Activated T-cell treated with anti-CD3 and anti-CD28 coated beads, Interleukin-2, amount 50 U/mL, for 4 hours (primary cell): ENCODE measurements around the gene DDHD1. TPM values are rescaled to one million over a fixed set of nuclear protein-coding genes. Genes with fewer than 3 reads are reported as not detected.

Experiments used
- ATAC-seq, 2 donors: fragments of 200-7000 bp; cut with Tn5 transposase; one replicate each; pipeline ENCODE4 v1.10.0; 2021
- DNase-seq: peaks from one replicate; pipeline ENCODE4 v3.0.0-alpha.2; 2020
- H3K27me3 Mint-ChIP-seq: one replicate; pipeline ENCODE4 v1.8.0; 2021; ENCODE audit warnings: low read depth, mixed read lengths
- H3K36me3 Mint-ChIP-seq: one replicate; pipeline ENCODE4 v1.8.0; 2022; ENCODE audit warnings: mixed read lengths; ENCODE audit not compliant: insufficient read depth
- H3K4me1 Mint-ChIP-seq: one replicate; pipeline ENCODE4 v1.8.0; 2021; ENCODE audit warnings: low read depth, mixed read lengths
- H3K4me3 Mint-ChIP-seq: one replicate; pipeline ENCODE4 v1.8.0; 2021; ENCODE audit warnings: mild to moderate bottlenecking, moderate library complexity, mixed read lengths
- H3K9me3 Mint-ChIP-seq: one replicate; pipeline ENCODE4 v1.8.0; 2021; ENCODE audit warnings: mixed read lengths
- total RNA-seq, 3 donors: library from RNA; stranded (reverse); gene quantifications; one replicate each; pipeline ENCODE4 v1.2.1, GENCODE V29; 2021

DDHD1 gene
- total RNA-seq, 3 donors from 2014 or later: 35.7 to 36.8 (median 36.5) TPM

DNA sequence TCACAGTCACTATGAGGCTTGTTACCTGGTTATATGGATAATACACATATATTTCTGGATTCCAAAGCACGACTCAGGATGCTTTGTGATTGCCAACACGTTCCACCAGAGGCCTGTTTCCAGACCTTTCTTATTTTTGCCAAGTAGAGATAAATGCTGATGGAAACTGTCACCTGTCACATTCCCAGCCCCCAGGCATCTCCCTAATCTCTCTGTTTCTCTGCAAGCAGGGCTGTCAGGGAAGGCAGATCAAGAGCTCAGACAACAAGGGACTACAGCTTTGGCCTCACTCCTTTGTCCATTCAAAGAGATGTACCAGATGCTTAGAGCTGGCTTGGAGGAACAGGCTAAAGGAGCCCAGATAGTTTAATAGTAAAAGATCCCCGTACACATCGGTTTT lies 21.8 kb upstream of the DDHD1 start:
- Mint-ChIP-seq H3K9me3 (no peaks in the 10 kb centered on the region), H3K36me3 (no peaks in the 10 kb centered on the region), H3K4me3 (no peak overlapping the region), H3K27me3 (no peaks in the 10 kb centered on the region), H3K4me1 (peaks cover 1% of the 10 kb centered on the region)
- ATAC-seq: no peak
- no peak for DNase-seq

DNA sequence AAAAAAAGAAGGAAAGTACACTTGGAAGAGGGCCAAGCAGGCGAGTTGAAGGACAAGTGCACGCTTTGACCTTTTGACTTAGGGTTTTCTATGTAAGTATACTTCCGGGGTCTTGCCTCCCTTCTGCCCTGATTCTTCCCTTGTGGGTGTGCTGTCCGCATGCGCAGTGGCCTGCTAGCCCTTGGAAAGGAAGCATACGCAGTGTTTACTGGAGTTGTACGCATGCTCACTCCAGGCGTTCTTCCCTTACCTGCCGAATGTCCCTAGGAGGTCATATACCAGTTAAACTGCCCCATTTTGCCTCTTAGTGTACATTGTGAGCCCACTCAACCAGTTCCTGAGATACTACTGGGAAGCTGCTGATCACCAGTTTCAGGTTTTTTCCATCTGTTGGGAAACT lies 15.7 kb upstream of the DDHD1 start:
- H3K27me3 Mint-ChIP-seq: no peaks in the 10 kb centered on the region
- DNase-seq: no peak
- no peaks in the 10 kb centered on the region for H3K4me1 Mint-ChIP-seq
- H3K36me3 Mint-ChIP-seq: peaks cover 4% of the 10 kb centered on the region
- ATAC-seq: no peak
- no peak overlapping the region for H3K4me3 Mint-ChIP-seq
- no peaks in the 10 kb centered on the region for H3K9me3 Mint-ChIP-seq

DNA sequence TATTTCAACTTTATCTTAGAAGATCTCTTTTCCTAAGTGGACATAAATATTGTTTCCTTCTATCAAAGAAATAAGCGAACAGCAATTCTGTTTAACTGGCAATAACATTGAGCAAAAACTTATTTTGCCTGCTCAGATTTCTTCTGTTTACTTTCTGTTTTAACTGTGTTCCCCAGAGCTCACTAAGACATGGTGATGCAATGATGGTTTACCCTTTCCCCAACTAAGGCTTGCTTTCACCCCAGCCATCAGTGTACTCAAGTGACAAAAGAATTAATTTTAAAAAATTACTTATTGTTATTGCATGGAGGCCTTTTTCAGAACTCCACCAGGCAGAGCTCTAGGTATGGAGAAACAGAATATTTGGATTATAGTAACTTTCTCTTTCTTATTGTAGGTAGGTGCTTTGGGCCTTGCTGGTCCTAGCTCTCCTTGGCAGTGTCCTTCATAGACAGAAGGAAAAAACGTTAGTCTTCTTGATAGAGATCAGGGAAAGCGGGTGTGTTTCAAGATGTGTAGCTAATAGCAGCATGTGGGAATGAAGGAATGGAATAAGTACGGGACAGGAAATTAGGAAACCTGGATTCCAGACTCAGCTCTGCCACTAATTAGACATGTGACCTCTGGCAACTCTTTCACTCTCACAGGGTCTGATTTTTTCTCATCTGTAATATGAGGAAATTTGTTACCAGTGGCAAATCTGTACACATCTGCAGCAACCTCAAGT lies 14.6 kb upstream of the DDHD1 start:
- no peak overlapping the region for H3K4me3 Mint-ChIP-seq
- peaks cover 3% of the 10 kb centered on the region for H3K9me3 Mint-ChIP-seq
- peaks cover 4% of the 10 kb centered on the region for H3K36me3 Mint-ChIP-seq
- no peaks in the 10 kb centered on the region for H3K4me1 Mint-ChIP-seq
- no peaks in the 10 kb centered on the region for H3K27me3 Mint-ChIP-seq
- ATAC-seq (no peak), DNase-seq (no peak)

DNA sequence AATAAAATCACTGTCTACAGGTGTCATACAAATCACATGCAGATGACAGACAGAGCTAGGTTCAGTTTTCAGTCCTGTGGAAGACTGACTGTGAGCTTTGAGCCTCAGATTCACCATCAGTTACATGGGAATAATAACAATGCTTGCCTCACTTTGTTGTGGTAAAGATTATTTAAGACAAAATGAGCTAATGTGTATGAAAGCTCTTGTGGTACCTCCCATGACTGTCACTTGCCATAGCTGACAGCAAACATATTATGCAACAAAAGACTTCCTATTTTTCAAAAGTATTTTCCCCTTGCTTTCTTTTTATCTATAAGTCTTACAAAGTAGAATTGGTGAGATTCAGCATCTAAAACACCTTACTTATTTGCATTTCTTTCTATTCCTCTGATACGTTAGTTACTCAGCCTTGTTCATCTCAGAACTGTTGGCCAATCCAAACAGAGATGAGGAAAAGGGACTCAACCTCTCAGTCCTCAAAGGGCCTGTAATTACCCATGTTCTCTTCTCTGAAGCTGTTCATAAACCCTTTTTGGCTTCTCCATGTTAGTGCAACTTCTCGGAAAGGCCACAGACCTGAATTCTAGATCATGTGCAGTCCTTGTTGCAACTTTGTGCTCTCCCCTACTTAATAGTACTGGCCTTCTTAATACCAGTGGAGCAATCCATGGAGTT lies 8.8 kb upstream of the DDHD1 start:
- H3K4me3 Mint-ChIP-seq: no peak overlapping the region
- H3K9me3 Mint-ChIP-seq: peaks cover 3% of the 10 kb centered on the region
- H3K27me3 Mint-ChIP-seq: no peaks in the 10 kb centered on the region
- H3K36me3 Mint-ChIP-seq: peaks cover 2% of the 10 kb centered on the region
- DNase-seq (no peak), ATAC-seq (peak; percentile 23 to 67)
- peaks cover 5% of the 10 kb centered on the region for H3K4me1 Mint-ChIP-seq

DNA sequence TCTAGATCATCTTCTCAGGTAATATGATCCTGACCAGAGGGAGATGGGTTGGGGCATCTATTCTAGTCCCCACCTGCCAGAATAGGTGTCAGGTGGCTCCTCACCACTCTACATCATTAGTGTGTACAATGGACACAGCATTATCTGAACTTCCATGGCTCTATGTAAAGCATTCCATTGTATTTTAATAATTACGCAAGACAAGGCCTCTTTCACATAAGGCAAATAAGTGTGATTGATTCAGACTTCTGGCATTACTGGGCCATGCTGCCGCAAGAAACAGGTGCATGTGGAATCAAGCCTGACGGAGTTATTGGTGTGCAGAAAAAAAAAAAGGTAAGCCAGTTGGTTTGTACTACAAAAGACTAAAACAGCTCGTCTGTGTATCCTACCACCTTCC lies 3.1 kb upstream of the DDHD1 start:
- Mint-ChIP-seq H3K4me1 (peaks cover 14% of the 10 kb centered on the region), H3K36me3 (peaks cover 2% of the 10 kb centered on the region), H3K4me3 (no peak overlapping the region), H3K27me3 (no peaks in the 10 kb centered on the region), H3K9me3 (no peaks in the 10 kb centered on the region)
- DNase-seq (no peak), ATAC-seq (no peak)

DNA sequence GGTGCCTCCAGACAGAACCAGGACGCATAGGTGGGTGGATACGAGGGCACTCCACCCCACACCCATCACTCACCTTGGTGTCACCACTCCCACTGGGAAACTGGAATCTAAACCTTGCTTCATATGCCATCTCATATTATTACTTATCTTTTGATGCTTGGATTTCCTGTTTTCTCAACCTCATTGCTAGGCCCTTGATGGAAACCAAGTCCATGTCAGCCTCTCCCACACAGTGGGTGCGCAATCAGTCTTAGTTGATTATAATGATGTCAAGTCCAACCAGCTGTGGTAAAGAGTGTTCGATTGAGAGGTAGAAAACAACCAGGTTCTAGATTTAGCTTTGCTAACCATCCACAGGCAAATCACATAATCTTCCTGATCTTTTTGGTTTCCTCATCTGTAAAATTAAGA lies 584 bp upstream of the DDHD1 start:
- Mint-ChIP-seq H3K27me3 (no peaks in the 10 kb centered on the region), H3K4me1 (peaks cover 38% of the 10 kb centered on the region), H3K9me3 (no peaks in the 10 kb centered on the region), H3K4me3 (peak overlapping the region; percentile 89), H3K36me3 (peaks cover 11% of the 10 kb centered on the region)
- DNase-seq (no peak), ATAC-seq (peak; percentile 4 to 16)

DNA sequence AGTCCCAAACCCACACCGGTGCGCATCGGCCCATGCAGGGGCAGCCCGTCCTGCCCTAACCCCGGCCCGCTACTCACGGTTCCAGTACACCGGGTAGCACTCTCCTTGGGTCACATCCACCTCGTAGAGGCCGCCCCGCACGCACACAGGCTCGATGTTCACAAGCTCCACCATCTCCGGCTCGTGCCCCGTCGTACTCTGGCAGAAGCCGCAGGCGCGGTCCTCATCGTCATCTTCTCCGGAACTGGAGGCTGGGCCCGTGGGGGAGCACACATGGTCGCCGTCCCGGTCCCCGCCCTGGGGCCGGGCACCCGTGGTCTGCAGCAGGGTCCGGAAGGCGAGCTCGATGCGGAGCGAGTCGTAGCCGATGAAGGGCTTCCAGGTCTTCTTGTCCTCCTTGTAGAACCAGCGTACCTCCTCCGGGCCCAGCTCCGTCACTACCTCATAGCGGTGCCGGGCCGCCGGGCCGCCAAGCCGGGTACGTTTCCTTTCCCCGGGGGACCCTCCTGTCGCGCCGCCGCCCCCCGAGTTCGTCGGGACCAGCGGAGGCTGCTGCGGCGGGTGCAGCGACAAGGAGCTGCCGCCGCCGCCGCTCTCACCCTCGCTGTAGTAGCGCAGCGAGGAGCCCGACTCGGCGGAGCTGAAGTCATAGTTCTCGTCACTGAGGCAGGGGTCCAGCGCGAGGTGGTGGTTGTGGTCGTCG lies 788 bp downstream of the DDHD1 start:
- H3K4me3 Mint-ChIP-seq: peak overlapping the region; percentile 100

DNA sequence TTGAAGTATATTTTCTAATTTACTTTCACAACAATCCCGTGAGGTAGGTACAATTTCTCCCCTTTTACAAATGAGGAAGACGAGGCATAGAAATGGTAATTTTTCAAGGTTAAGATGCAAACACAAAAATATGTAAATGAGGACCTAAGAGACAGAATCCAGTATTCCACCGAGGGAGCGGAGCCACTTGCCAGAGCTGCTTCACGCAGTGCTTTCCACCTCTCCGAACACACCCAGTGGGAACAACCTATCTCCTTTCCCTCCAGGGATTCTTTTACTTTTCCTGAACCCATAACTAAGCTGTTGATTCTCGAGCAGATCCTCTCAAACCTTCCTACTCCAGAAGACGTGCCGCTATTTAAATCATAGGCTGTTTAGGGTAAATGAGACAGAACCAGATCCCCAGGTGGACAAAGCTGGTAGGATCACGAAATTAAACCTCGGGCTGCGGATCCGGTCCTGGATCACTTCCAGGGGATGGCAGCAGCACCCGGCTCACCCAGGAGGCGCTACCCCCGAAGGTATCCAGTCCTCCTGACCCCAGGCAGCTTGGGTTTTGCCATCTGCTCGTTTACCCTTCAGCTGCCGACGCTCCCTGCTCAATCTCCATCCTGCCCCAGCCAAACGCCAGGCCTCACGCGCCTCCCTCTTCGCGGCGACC lies 1.5 kb downstream of the DDHD1 start:
- peaks cover 58% of the 10 kb centered on the region for H3K4me1 Mint-ChIP-seq
- peaks cover 13% of the 10 kb centered on the region for H3K36me3 Mint-ChIP-seq
- ATAC-seq (peak; percentile 4 to 9), DNase-seq (no peak)
- no peaks in the 10 kb centered on the region for H3K27me3 Mint-ChIP-seq
- H3K9me3 Mint-ChIP-seq: no peaks in the 10 kb centered on the region
- H3K4me3 Mint-ChIP-seq: peak overlapping the region; percentile 100

More for the DNA sequence above, 788 bp downstream of the DDHD1 start:
- ATAC-seq (peak; percentile 51 to 52), DNase-seq (peak; percentile 62)
- no peaks in the 10 kb centered on the region for H3K27me3 Mint-ChIP-seq
- no peaks in the 10 kb centered on the region for H3K9me3 Mint-ChIP-seq
- peaks cover 51% of the 10 kb centered on the region for H3K4me1 Mint-ChIP-seq
- H3K36me3 Mint-ChIP-seq: peaks cover 12% of the 10 kb centered on the region

DNA sequence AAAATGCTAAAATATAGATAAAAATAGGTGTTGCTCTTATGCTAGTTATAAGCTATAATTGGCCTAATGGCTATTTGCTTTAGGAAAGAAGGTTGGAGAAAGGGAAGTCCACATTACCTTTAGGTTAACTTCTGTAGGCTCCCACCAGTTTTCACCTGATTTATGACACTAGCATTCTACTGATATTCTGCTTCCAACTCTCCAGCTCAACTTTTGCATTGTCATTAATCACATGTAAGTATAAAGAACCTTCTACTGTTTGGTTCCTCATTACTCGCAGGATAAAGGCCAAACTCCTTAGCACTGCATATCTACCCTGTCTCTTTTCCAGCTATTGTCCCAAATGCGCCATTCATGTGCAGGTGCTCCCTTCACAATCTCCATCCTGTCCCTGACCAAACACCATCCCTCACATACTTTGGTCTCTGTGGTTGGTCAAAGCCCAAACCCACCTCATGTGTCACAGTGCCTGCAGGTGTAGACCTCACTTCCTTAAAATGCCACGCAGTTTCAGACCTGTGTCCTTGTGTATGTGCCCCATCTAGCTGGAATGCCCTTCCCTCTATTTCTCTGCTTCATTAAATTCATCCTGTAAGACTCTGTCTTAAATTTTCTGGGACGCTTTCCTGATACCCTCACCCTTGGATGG lies 3.3 kb downstream of the DDHD1 start:
- DNase-seq (no peak), ATAC-seq (no peak)
- Mint-ChIP-seq H3K4me1 (peaks cover 63% of the 10 kb centered on the region), H3K9me3 (no peaks in the 10 kb centered on the region), H3K36me3 (peaks cover 16% of the 10 kb centered on the region), H3K4me3 (peak overlapping the region; percentile 100), H3K27me3 (no peaks in the 10 kb centered on the region)

DNA sequence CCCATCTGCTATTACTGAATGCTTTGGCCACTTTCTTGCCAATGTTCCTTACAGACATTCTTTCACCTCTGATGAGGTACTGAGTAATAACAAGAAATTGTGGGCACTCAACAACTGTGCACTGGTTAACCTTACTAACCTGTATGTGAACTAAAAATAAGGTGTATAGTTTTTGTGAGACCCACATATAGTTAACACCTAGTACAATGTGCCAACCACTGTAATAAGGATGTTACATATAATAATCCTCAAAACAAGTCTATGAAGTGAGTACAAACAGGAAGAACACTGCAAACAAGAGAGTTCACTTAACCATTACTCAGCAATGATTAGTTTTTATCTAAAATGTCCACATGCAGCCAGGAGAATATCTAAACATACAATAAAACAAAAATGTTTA lies 4.5 kb downstream of the DDHD1 start:
- Mint-ChIP-seq H3K4me1 (peaks cover 65% of the 10 kb centered on the region), H3K36me3 (peaks cover 19% of the 10 kb centered on the region), H3K4me3 (peak overlapping the region; percentile 100), H3K9me3 (peaks cover 3% of the 10 kb centered on the region), H3K27me3 (no peaks in the 10 kb centered on the region)
- DNase-seq (no peak), ATAC-seq (no peak)

DNA sequence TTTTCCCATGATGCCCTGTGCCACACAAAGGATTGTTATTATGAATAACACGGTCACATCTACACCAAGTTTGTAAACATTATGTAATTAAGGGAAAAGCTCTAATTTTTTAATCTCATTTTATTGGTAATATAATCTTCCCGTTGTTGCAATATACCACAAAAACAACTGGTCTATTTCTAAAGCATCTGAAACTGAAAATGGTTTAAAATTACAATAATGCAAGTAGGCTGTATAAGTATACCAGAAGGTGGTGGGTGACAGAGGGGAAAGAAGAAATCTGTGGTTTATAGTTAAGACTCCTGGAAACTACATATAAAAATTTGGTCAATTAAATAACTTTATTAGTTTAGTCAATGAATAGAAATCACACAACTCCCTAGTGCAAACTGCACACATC lies 5.2 kb downstream of the DDHD1 start:
- no peaks in the 10 kb centered on the region for H3K27me3 Mint-ChIP-seq
- no peak for ATAC-seq
- peaks cover 61% of the 10 kb centered on the region for H3K4me1 Mint-ChIP-seq
- no peak for DNase-seq
- H3K9me3 Mint-ChIP-seq: peaks cover 10% of the 10 kb centered on the region
- peaks cover 24% of the 10 kb centered on the region for H3K36me3 Mint-ChIP-seq
- peak overlapping the region; percentile 100 for H3K4me3 Mint-ChIP-seq

DNA sequence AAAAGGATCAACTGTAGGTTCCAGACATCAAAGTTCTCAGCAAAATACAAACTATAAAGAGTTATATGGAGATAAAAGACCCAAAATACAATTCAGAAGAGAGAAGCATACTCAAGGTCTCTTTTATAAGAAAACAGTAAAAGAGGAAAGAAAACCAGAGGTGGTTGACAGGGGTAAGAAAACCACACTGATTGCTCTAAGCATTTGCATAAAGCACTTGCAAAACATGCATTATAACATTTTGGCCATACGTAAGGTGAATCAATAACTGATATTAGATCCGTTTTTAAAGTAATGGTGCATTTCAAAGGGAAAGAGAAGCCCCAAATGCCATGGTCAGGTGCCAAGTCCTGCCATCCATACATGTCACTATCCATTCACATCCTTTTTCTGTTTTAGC lies 5.9 kb downstream of the DDHD1 start:
- no peak for ATAC-seq
- H3K9me3 Mint-ChIP-seq: peaks cover 15% of the 10 kb centered on the region
- DNase-seq: no peak
- peaks cover 64% of the 10 kb centered on the region for H3K4me1 Mint-ChIP-seq
- peaks cover 29% of the 10 kb centered on the region for H3K36me3 Mint-ChIP-seq
- no peaks in the 10 kb centered on the region for H3K27me3 Mint-ChIP-seq
- peak overlapping the region; percentile 61 for H3K4me3 Mint-ChIP-seq

DNA sequence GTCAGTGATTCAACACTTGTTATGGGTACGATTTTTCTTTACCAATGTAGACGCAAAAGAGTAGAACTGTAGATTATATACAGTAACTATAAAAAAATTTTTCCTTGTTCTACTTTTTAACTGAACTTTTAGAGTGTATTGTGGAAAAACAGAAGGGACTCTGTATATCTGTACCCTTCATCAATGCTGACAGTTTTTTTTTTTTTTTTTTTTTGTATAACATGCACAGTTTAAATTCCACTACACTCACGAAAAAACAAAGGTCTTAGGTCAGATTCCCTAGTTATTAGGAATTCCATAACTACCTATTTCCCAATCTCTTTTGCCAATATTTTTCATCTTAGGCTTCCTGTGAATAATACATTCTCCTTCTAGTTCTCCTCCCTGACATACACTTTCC lies 6.4 kb downstream of the DDHD1 start:
- peaks cover 66% of the 10 kb centered on the region for H3K4me1 Mint-ChIP-seq
- peaks cover 20% of the 10 kb centered on the region for H3K9me3 Mint-ChIP-seq
- ATAC-seq: no peak
- peak overlapping the region; percentile 61 for H3K4me3 Mint-ChIP-seq
- no peak for DNase-seq
- H3K36me3 Mint-ChIP-seq: peaks cover 33% of the 10 kb centered on the region
- no peaks in the 10 kb centered on the region for H3K27me3 Mint-ChIP-seq

DNA sequence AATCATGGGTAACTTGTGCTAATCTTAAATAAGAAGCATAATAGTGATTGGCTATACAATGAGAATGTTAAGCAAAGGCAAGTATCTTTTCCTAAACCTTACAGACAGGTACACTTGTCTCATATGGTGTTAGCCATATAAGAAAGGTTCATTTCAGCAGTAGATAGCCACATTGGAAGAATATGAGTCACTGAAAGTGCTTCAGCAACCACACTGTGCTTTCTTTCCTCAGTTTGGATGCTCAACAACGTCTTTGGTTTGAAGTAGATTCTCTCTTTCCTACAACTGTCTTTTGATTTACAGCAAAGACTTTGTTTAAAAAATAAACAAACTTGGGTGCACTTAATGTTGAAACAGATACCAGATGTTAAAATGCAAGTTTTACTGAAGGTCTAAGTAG lies 8.9 kb downstream of the DDHD1 start:
- peaks cover 50% of the 10 kb centered on the region for H3K4me1 Mint-ChIP-seq
- no peak overlapping the region for H3K4me3 Mint-ChIP-seq
- ATAC-seq (peak; percentile 79 to 85), DNase-seq (no peak)
- H3K36me3 Mint-ChIP-seq: peaks cover 45% of the 10 kb centered on the region
- no peaks in the 10 kb centered on the region for H3K27me3 Mint-ChIP-seq
- peaks cover 38% of the 10 kb centered on the region for H3K9me3 Mint-ChIP-seq
